ENCODE data around the gene BCL2L11.

The BCL2L11 gene

GRCh38 chr2:111216811-111217652 is 96.3 kb downstream of the BCL2L11 start:
- in situ Hi-C loops (cut with MboI; ENCODE audit: low sequenced_read_pairs, unreplicated experiment) = no loop called here
- DNase-seq (ENCODE audit: low spot score) = no peak

More at GRCh38 chr2:111216811-111217652, 96.3 kb downstream of the BCL2L11 start:
- no peak for TF ChIP-seq CTCF (IDR thresholded peaks at IDR 0.05; ENCODE audit: borderline replicate concordance, control extremely low read depth, extremely low read depth, insufficient read depth, missing control alignments)

All from GM13976 (cell line).